ENCODE results near the gene SYT13.

The SYT13 gene

GRCh38 chr11:45305874-45306623, 19.9 kb upstream of the SYT13 start:
- no peak for DNase-seq

DNA sequence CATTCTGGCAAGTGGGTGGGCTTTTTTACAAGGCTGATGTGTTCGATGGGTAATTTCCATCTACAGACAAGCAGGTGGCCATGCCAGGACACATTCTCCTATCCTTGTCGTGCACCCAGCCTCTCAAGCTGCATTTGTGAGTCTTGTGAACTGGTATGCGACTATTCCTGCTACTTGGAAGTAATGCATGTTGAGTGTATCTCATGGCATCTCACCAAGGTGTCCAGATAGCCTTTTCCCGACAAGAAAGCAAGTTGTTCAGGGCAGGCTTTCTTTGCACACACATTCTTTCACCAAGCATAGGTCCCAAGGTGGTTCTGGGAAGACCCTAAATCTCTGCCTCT, 18.8 kb upstream of the SYT13 start:
- DNase-seq, result no peak

DNA sequence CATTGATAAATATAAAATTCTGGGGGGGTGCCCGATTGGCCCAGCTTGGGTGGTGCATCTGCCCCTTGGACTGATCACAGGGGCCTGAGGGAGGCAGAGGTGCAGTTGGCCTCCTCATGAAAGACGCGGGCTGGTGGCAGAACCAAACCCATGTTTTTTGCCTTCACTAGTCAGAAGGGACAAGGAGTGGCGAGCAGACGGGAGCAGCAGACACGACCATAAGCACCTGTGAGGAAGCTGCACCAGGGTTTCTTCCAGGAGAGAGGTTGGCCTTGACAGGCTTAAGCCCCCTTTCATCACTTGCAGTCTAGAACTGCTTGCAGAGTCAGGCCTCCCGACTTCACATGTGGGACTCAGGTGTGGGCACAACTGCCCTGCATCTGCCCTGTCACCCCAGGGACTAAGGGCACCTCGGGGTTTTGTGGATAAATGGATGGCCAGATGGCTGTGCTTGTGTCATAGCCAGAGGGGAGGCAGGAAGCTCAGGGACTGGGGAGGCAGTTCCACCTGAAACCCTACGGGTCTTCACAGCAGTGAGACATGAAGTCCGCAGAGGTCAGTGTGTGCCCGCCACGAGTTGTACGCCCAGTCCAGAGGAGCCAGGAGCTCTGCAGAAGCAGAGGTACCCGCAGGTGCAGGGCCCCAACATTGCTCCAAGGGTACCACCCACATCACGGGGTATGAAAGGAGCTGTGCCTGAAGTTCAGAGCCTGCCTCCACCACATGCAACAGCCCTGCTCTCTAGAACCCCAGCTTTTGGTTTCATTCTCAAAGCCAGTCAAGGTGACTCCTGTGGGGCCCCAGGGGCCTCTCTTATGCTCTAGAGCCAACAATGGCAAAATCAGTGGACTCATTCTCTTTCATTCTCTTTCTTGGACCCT, 18.2 kb upstream of the SYT13 start:
- no peak for DNase-seq

- no peak for DNase-seq
Measured at GRCh38 chr11:45303316-45303715, 17.2 kb upstream of the SYT13 start.

DNA sequence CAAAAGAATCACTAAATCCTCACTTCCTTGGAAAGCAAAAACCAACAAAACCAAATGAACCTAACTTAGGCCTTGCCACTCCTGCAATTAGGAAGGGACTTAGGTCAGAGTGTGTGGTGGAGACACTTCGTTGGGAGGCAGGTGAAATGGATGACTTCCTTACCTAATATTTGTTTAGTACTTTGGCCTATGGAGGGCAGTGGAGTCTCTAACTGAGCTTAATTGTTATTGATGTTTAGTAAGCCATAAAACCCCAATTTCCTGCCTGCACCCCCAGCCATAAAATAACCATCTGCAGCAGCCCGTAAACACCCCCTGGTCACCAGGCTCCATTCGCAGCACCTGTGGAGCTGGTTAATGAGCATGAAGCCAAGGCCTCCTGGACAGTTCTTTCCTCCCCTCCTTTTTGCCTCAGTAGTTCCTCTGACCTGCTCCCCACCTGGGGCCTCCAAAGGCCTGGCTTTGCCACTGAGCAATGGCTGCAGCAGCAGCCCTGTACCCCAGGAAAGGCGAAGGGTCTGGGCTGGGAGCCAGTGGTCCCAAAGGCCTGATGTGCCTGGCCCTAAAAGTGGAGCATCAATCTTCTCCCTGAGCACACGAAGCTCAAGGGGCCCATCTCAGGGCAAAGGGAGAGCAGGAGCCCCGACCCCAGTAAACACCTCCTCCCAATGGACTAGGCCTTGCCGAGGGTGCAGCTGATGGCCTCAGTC, 15.6 kb upstream of the SYT13 start:
- DNase-seq, result no peak

GRCh38 chr11:45300715-45301114, 14.6 kb upstream of the SYT13 start:
- DNase-seq, result no peak

DNA sequence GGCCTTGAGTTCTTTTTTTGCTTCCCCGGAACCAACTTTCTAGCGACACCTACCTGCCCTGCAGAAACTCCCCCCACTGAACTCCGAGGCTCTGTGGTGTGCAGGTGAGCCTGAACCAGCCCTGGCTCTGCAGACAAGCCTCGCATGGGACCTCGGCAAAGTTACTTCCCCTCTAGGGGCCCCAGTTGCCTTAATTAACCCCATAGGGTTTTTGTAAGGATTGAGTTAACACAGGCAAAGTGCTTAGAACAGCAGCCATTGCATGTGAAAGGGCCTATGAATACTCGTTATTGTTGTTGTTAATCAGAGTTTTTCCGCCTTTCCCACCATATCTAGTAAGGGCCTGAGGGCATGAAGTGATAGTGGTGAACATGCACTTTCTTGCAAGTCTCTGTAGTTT, 12.6 kb upstream of the SYT13 start:
- no peak for DNase-seq

- DNase-seq, result no peak
Measured at GRCh38 chr11:45296075-45296474, 9.9 kb upstream of the SYT13 start.

DNA sequence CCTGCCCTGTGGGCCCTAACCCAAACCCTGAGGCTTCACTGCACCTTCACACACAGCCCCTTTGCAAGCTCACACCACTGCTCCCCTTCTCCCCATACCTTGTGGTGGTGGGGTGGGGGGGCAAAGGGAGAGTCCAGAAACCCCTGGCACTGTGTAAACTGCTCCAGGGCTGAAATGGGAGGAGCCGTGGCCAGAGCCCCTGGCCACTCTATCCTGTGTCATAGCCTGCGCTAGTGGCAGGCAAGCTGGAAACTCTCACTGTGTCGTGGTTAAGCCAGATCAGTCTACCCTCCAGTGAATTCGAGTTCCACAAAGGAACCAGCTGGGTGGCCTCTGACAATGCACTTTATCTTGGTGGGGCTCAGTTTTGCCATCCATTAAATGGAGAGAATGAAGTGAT, 8.4 kb upstream of the SYT13 start:
- no peak for DNase-seq

- DNase-seq, result peak; percentile 80
Measured at GRCh38 chr11:45293566-45294192, 7.5 kb upstream of the SYT13 start.

GRCh38 chr11:45290586-45290985, 4.4 kb upstream of the SYT13 start:
- no peak for DNase-seq

- peak; percentile 35 for DNase-seq
Measured at GRCh38 chr11:45289369-45289768, 3.2 kb upstream of the SYT13 start.

DNA sequence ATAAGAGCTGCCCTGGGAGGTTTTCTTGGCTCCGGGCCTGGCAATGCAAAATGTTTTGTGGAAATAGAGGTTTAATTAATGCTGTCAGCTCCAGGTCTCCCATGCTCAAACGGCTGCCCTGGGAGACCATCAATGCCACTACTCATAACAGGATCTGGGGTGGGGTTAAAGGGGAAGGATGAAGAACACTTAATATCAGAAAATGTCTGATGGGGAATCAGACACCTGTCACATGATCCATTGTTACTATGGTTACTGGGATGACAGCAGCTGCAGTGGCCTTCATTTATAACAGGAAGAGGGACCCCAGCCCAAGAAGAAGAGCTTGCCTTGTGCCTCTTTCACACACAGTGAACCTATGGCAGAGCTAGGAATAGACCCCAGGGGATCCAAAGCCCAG, 2.2 kb upstream of the SYT13 start:
- DNase-seq, result no peak

DNA sequence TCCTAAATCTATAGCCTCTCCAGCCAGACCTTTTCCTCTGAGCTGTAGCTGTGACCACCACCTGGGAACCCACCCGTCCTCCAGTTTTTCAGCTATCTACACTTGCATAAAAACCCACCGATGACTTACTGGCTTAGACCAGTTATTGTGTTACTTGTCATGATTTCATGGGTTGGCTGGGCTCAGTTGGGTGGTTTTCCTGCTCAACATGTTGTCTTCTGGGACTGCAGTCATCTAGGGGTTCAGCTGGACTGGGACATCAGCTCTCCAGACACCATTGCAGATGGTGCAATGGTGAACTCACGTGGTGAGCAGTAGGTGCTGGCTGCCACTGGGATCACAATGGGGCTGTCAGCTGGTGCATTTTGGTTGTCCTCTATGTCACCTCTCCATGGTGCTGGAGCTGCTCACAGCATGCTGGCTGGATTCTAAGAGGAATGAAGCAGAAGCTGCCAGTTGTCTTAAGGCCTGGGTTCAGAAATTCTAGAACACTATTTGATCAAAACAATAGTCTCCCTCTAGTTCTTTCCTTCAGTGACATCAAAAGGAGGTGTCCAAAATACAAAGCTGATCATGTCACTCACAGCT, 1.3 kb upstream of the SYT13 start:
- no peak for DNase-seq

DNA sequence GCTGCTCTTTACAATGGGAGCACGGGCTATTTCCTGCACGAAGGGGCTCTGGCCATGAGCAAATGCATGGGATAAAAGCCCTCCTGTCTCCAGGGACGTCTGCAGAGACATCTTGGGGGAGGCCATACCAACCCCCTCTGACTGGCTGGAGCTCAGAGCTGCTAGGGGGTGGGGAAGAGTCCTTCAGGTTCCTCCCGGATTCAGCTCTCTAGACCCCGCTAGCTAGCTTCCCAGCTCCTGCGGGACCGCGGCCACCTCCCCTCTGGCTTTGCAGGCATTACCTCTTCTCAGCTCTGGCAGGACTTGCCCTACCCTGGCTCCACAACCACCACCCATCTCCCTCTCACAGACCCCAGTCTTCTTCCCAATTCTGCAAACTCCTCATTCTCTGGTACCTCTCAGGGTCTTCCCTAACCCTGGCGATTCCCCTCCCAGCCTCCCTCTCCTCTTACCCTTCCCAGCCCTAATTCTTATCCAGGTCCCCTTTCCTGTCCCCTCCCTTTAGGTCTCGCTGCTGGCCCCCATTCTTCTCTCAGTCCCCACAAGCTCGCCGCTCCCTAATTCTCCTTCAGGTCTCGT, 802 bp downstream of the SYT13 start:
- no peak for DNase-seq

DNA sequence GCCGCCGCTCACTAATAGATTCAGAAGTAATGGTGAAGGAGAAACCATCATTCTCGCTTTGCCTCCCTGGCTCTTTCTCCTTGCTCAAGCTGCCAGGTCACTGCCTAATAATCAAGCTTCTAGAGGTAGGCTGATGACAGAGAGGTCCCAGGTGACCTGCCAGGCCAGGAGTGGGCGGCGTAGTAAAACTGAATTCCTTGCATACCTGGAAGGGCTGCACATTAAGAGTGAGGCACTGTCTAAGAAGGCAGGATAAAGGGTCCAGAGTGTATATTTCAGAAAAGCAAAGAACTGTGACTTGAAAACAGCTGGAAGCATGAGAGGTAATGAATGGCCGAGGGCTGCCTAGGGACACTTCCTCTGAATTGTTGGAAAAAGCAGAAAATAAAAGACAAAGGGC, 4.1 kb downstream of the SYT13 start:
- DNase-seq, result no peak

DNA sequence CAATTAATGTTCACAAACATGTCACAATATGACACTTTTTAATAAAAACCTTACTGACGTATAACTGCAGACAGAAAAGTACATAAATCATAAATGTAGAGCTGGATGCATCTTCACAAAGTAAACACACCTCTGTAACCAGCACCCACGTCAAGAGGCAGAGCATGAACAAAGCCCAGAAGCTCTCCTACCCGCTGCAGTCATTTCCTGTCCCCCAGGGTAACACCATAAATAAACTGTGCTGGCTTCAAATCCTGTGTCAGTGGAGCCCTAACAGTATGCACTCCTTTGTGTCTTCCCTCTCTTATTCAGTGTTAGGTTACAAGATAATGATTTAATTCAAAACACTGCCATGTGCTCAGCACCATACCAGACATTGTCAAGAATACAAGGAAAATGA, 5.7 kb downstream of the SYT13 start:
- DNase-seq, result no peak

DNA sequence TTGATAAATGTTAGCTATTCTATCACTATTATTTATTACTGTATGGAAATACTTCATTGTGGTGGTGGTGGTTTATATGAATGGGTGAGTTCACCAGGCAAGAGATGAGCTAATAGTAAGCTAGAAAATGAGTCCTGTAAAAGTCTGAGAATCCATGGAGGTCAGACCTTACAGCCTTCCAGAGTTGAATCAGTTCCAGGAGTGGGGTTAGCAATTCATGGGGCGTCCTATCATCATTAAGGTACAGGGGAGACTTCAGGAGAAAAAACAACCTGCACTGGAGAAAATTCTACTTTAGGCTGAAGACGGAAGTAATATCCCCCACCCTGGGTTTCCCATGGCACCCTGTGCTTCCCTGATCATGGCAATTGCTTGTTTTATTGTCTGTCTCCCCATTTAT, 6.5 kb downstream of the SYT13 start:
- no peak for DNase-seq

DNA sequence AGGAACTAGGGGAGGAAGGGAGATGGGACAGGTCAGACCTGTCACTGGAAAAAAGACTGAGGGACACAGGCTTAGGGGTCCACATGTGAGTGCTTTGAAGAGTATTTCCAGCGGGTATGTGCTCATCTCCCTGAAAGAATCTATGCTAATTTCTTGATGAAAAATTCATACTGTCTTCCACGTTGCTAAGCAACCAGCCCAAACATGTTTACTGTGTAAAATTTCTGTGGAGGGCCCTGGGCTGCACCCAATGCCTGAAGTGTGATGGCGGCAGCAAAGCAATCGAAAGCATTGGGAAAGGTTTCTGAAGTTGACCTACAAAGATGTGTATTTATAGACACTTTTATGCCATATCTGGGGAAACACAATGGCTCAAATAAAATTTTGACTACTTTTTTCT, 7.4 kb downstream of the SYT13 start:
- DNase-seq, result no peak

DNA sequence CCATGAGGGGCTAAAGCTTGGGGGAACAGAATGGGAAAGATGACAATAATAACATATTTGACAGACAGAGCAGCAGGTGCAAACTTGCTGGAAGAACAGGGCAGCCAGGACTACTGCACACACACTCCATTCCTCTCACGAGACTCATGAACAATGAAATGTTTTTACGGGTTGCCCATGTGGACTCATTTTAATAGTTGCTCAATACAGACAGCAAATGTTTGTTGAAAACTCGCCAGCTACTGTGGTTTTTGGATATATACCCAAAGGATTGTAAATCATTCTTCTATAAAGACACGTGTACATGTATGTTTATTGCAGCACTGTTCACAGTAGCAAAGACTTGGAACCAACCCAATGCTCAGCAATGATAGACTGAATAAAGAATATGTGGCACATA, 10.3 kb downstream of the SYT13 start:
- DNase-seq, result no peak

DNA sequence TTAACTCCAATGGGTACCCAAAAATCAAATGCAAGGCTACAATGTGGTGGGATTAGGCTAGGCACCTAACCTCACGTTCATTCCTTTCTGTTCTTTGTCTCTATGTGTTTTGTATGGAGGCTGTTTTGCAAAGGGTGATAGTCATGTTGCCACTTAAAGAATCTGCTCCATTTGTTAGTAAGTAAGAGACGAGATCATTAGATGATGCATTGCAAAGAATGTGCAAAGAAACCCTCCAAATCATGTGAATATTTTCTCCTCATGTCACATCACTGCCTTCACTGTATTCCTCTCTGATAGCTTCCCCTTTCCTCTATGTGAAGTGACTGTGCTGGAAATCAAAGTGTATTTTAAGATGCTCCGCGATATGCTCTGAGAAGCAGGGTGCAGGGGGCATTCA, 11.9 kb downstream of the SYT13 start:
- DNase-seq, result no peak

GRCh38 chr11:45273509-45273908, 12.6 kb downstream of the SYT13 start:
- DNase-seq, result no peak

GRCh38 chr11:45272701-45273100, 13.4 kb downstream of the SYT13 start:
- no peak for DNase-seq

All from suppressor macrophage treated with lipopolysaccharide for 4 hours (primary cell).